ENCODE data around the gene SEMA4C. TPM values are rescaled to one million over a fixed set of nuclear protein-coding genes. Genes with fewer than 3 reads are reported as not detected.

SEMA4C gene
- total RNA-seq, 1 experiment from 2014 or later = 16.3 TPM

GRCh38 chr2:96884299-96885094 is 14.6 kb upstream of the SEMA4C start:
- no peaks in the 10 kb centered on the region for H3K27me3 Mint-ChIP-seq (ENCODE audit: insufficient read depth, unreplicated experiment)
- TF ChIP-seq, protein P1, sequence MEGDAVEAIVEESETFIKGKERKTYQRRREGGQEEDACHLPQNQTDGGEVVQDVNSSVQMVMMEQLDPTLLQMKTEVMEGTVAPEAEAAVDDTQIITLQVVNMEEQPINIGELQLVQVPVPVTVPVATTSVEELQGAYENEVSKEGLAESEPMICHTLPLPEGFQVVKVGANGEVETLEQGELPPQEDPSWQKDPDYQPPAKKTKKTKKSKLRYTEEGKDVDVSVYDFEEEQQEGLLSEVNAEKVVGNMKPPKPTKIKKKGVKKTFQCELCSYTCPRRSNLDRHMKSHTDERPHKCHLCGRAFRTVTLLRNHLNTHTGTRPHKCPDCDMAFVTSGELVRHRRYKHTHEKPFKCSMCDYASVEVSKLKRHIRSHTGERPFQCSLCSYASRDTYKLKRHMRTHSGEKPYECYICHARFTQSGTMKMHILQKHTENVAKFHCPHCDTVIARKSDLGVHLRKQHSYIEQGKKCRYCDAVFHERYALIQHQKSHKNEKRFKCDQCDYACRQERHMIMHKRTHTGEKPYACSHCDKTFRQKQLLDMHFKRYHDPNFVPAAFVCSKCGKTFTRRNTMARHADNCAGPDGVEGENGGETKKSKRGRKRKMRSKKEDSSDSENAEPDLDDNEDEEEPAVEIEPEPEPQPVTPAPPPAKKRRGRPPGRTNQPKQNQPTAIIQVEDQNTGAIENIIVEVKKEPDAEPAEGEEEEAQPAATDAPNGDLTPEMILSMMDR (IDR thresholded peaks at IDR 0.05; ENCODE audit: unreplicated experiment) = no peak
- H3K4me1 Mint-ChIP-seq (ENCODE audit: insufficient read depth, unreplicated experiment) = peaks cover 23% of the 10 kb centered on the region
- H3K36me3 Mint-ChIP-seq (ENCODE audit: insufficient read depth, unreplicated experiment) = no peaks in the 10 kb centered on the region
- ChIA-PET POLR2A (interaction anchor here (0.9 to 1.4 kb wide), 3 partner anchors 13 to 26 kb away, joined by 3 to 7 read pairs (median 5); partner anchors contain the start of gene ANKRD39), CTCF (interaction anchor here (1.0 to 3.5 kb wide), 4 partner anchors 9 to 66 kb away, joined by 3 to 19 read pairs (median 6); no protein-coding TSS in a partner anchor)
- no TSS peak for BruUV-seq (replicated peaks)
- intact Hi-C loops (cut with micrococcal nuclease) = no loop called here
- H3K27ac Mint-ChIP-seq (ENCODE audit: low read depth, unreplicated experiment) = no peak overlapping the region
- no peak overlapping the region for H3K4me3 Mint-ChIP-seq (ENCODE audit: unreplicated experiment)
- no peaks in the 10 kb centered on the region for H3K9me3 Mint-ChIP-seq (ENCODE audit: unreplicated experiment)
- DNase-seq (ENCODE audit: unreplicated experiment) = peak; percentile 80

GRCh38 chr2:96883306-96883705 is 13.4 kb upstream of the SEMA4C start:
- intact Hi-C loops (cut with micrococcal nuclease) = no loop called here
- ChIA-PET POLR2A (interaction anchor here (1.6 kb wide), 1 partner anchor 8 kb away, joined by 4 read pairs; no protein-coding TSS in a partner anchor), CTCF (interaction anchor here (1.0 to 3.5 kb wide), 3 partner anchors 15 to 68 kb away, joined by 3 to 19 read pairs (median 10); no protein-coding TSS in a partner anchor)
- Mint-ChIP-seq H3K9me3 (ENCODE audit: unreplicated experiment) (no peaks in the 10 kb centered on the region), H3K4me3 (ENCODE audit: unreplicated experiment) (no peak overlapping the region), H3K36me3 (ENCODE audit: insufficient read depth, unreplicated experiment) (no peaks in the 10 kb centered on the region), H3K4me1 (ENCODE audit: insufficient read depth, unreplicated experiment) (peaks cover 23% of the 10 kb centered on the region), H3K27ac (ENCODE audit: low read depth, unreplicated experiment) (no peak overlapping the region), H3K27me3 (ENCODE audit: insufficient read depth, unreplicated experiment) (no peaks in the 10 kb centered on the region)
- DNase-seq (ENCODE audit: unreplicated experiment) = no peak
- BruUV-seq (replicated peaks) = no TSS peak
- TF ChIP-seq, protein P1 (IDR thresholded peaks at IDR 0.05; ENCODE audit: unreplicated experiment) = no peak

DNA sequence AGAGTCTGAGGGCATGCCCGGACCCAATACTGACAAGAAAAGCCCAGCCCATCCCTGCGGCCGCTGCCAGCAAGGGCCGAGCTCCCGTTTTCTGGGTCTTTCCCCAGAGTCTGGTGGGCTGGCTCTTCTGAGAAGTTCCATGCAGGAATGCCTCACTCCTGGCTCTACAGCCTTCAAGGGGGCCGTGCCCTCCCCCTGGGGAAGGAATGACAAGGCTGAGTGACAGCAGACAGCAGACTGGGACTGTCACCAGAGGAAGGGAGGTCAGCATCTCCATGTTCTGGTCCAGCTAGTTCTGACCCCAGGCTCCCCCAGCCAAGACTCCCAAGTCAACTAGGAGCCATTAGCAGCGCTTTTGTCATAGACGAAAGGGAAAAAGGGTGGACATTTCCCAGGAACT is 13.0 kb upstream of the SEMA4C start:
- POLR2A ChIA-PET = interaction anchor here (1.6 kb wide), 1 partner anchor 9 kb away, joined by 4 read pairs; no protein-coding TSS in a partner anchor
- Mint-ChIP-seq H3K36me3 (ENCODE audit: insufficient read depth, unreplicated experiment) (no peaks in the 10 kb centered on the region), H3K9me3 (ENCODE audit: unreplicated experiment) (no peaks in the 10 kb centered on the region), H3K27ac (ENCODE audit: low read depth, unreplicated experiment) (no peak overlapping the region), H3K4me3 (ENCODE audit: unreplicated experiment) (no peak overlapping the region), H3K4me1 (ENCODE audit: insufficient read depth, unreplicated experiment) (peaks cover 23% of the 10 kb centered on the region), H3K27me3 (ENCODE audit: insufficient read depth, unreplicated experiment) (no peaks in the 10 kb centered on the region)
- BruUV-seq (replicated peaks) = no TSS peak
- intact Hi-C loops (cut with micrococcal nuclease) = no loop called here
- CTCF ChIA-PET = interaction anchor here (3.4 to 3.5 kb wide), 2 partner anchors 14 to 68 kb away, joined by 10 to 19 read pairs; no protein-coding TSS in a partner anchor
- no peak for DNase-seq (ENCODE audit: unreplicated experiment)
- TF ChIP-seq, protein P1 (IDR thresholded peaks at IDR 0.05; ENCODE audit: unreplicated experiment) = no peak

GRCh38 chr2:96882230-96882629 is 12.3 kb upstream of the SEMA4C start:
- ChIA-PET CTCF (no interaction called here), POLR2A (interaction anchor here (1.6 kb wide), 1 partner anchor 9 kb away, joined by 4 read pairs; no protein-coding TSS in a partner anchor)
- H3K4me1 Mint-ChIP-seq (ENCODE audit: insufficient read depth, unreplicated experiment) = peaks cover 19% of the 10 kb centered on the region
- no peak for DNase-seq (ENCODE audit: unreplicated experiment)
- TF ChIP-seq, protein P1 (IDR thresholded peaks at IDR 0.05; ENCODE audit: unreplicated experiment) = no peak
- no peaks in the 10 kb centered on the region for H3K9me3 Mint-ChIP-seq (ENCODE audit: unreplicated experiment)
- H3K36me3 Mint-ChIP-seq (ENCODE audit: insufficient read depth, unreplicated experiment) = no peaks in the 10 kb centered on the region
- BruUV-seq (replicated peaks) = no TSS peak
- H3K4me3 Mint-ChIP-seq (ENCODE audit: unreplicated experiment) = no peak overlapping the region
- no peak overlapping the region for H3K27ac Mint-ChIP-seq (ENCODE audit: low read depth, unreplicated experiment)
- no peaks in the 10 kb centered on the region for H3K27me3 Mint-ChIP-seq (ENCODE audit: insufficient read depth, unreplicated experiment)
- intact Hi-C loops (cut with micrococcal nuclease) = no loop called here
